ENCODE results near the gene LHX2. TPM values are rescaled to one million over a fixed set of nuclear protein-coding genes. Genes with fewer than 3 reads are reported as not detected.
A peak's percentile ranks its signal among the peaks of the same experiment; 100 is the strongest.

LHX2 gene
- total and polyA plus RNA-seq, 2 of the 4 experiments (the other 2 are of a cell fraction), result not detected

DNA sequence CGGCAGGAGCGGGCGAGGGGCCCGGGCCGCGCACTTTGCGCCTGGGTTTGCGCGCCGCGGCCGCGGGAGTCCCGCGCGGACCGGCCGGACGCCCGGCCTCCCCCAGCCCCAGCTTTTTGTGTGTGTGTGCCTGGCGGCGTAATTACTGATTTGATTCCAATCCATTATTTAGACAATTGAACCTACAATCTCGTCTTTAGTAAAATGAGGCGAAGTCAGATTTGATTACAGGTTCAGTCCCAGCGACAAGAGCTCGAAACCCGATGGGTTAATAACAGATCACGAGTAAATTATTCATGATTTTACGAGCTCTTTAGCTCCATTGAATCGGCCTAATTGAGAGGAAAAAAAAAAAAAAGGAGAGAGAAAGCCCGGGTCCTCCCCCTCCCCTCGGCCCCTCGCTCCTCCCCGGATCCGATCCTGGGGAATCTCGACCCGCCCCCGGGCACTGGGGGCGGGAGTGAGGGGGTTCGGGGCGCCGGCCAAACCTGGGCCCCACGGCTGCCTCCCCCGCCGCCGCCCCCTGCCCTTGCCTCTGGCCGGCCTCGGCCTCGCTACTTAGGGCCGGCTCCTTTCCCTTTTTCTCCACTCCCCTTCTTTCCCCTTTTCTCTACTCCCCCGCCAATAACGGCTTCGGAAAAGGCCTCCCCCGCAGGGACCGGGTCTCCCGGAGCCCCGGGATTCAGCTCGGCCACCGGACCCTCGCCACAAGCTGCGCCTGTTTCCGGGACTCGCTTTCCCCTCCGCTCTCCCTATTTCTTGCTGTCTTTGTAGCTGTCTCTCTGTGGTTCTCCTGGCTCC, 6.6 kb downstream of the LHX2 start:
- H3K9ac ChIP-seq (ENCODE audit: low read depth, low read length), result no peak overlapping the region
- H2AK9ac ChIP-seq (replicated peaks; ENCODE audit: low read depth, low read length, poor library complexity), result no peak overlapping the region
- no peak overlapping the region; the same call in 1 of the 2 replicates for H3K23ac ChIP-seq (ENCODE audit: low read depth, low read length)
- H3K9me3 ChIP-seq (ENCODE audit: control insufficient read depth, insufficient read depth, low read length), result peaks cover 14% of the 10 kb centered on the region
- H2AK5ac ChIP-seq (ENCODE audit: low read depth, low read length), result no peak overlapping the region
- H3K4me3 ChIP-seq (ENCODE audit: insufficient read depth, low read depth, low read length), result no peak overlapping the region; the same call in 1 of the 2 replicates
- 0 out of 2 replicates have a peak, but pooled peaks cover 2% of the 10 kb centered on the region for H3K9me1 ChIP-seq (ENCODE audit: insufficient read depth, low read length)
- H2BK20ac ChIP-seq (ENCODE audit: low read depth, low read length), result no peak overlapping the region
- ChIA-PET POLR2A (ENCODE audit: unreplicated experiment) (no interaction called here), CTCF (no interaction called here)
- H2BK15ac ChIP-seq (ENCODE audit: low read depth, low read length), result no peak overlapping the region
- peak overlapping the region; percentile 51; the same call in 1 of the 2 replicates for H3K4me2 ChIP-seq (ENCODE audit: low read depth, low read length)
- ATAC-seq (ENCODE audit: low read depth) (no peak), DNase-seq (no peak)
- H2AFZ ChIP-seq (replicated peaks; ENCODE audit: low read length, poor library complexity), result no peak overlapping the region
- no peak overlapping the region for H3K18ac ChIP-seq (ENCODE audit: low read depth, low read length)
- H3K79me1 ChIP-seq (ENCODE audit: low read depth in 1 of 2, low read length in 2 of 2), result no peaks in the 10 kb centered on the region
- dilution Hi-C loops (cut with HindIII; ENCODE audit: low sequenced_read_pairs, unreplicated experiment), result no loop called here
- H3K14ac ChIP-seq (replicated peaks; ENCODE audit: low read depth, low read length), result no peak overlapping the region
- WGBS, 2 experiments (ENCODE audit: extremely low coverage in 2 of 2, insufficient read length in 1 of 2), result 2% methylated on average over 13 of the region's 64 CpGs; no CpG with 5 or more reads in 1 of the 2 experiments
- no peaks in the 10 kb centered on the region for H3K36me3 ChIP-seq (ENCODE audit: control insufficient read depth, insufficient read depth, low read length)
- in situ Hi-C loops (cut with MboI; ENCODE audit: low sequenced_read_pairs), result no loop called here
- TF ChIP-seq, protein P1, sequence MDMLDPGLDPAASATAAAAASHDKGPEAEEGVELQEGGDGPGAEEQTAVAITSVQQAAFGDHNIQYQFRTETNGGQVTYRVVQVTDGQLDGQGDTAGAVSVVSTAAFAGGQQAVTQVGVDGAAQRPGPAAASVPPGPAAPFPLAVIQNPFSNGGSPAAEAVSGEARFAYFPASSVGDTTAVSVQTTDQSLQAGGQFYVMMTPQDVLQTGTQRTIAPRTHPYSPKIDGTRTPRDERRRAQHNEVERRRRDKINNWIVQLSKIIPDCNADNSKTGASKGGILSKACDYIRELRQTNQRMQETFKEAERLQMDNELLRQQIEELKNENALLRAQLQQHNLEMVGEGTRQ (IDR thresholded peaks at IDR 0.05; ENCODE audit: low read depth, low read length), result no peak
- TF ChIP-seq RCOR1 (IDR thresholded peaks at IDR 0.05; ENCODE audit: insufficient replicate concordance, low read length) (no peak), RAD21 (IDR thresholded peaks at IDR 0.05; ENCODE audit: low read length) (no peak), NFE2L2 (IDR thresholded peaks at IDR 0.05; ENCODE audit: low read depth, low read length) (no peak), MXI1 (IDR thresholded peaks at IDR 0.05; ENCODE audit: borderline replicate concordance, low read depth, low read length) (no peak)
- TF ChIP-seq, protein P2, sequence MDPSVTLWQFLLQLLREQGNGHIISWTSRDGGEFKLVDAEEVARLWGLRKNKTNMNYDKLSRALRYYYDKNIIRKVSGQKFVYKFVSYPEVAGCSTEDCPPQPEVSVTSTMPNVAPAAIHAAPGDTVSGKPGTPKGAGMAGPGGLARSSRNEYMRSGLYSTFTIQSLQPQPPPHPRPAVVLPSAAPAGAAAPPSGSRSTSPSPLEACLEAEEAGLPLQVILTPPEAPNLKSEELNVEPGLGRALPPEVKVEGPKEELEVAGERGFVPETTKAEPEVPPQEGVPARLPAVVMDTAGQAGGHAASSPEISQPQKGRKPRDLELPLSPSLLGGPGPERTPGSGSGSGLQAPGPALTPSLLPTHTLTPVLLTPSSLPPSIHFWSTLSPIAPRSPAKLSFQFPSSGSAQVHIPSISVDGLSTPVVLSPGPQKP (IDR thresholded peaks at IDR 0.05; ENCODE audit: borderline replicate concordance, low read depth, low read length), result no peak
- TF ChIP-seq, protein P3, sequence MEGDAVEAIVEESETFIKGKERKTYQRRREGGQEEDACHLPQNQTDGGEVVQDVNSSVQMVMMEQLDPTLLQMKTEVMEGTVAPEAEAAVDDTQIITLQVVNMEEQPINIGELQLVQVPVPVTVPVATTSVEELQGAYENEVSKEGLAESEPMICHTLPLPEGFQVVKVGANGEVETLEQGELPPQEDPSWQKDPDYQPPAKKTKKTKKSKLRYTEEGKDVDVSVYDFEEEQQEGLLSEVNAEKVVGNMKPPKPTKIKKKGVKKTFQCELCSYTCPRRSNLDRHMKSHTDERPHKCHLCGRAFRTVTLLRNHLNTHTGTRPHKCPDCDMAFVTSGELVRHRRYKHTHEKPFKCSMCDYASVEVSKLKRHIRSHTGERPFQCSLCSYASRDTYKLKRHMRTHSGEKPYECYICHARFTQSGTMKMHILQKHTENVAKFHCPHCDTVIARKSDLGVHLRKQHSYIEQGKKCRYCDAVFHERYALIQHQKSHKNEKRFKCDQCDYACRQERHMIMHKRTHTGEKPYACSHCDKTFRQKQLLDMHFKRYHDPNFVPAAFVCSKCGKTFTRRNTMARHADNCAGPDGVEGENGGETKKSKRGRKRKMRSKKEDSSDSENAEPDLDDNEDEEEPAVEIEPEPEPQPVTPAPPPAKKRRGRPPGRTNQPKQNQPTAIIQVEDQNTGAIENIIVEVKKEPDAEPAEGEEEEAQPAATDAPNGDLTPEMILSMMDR (conservative IDR thresholded peaks at IDR 0.05; ENCODE audit: low read depth, low read length), result no peak
- no peak overlapping the region for H4K91ac ChIP-seq (ENCODE audit: insufficient read depth, low read depth, low read length)
- H3K4ac ChIP-seq (ENCODE audit: low read depth, low read length), result no peak overlapping the region
- no peak overlapping the region for H2BK120ac ChIP-seq (ENCODE audit: low read depth, low read length)
- no peak overlapping the region for H3K27ac ChIP-seq (ENCODE audit: insufficient read depth, low read length)
- intact Hi-C loops (cut with micrococcal nuclease), result no loop called here
- H3K4me1 ChIP-seq (ENCODE audit: control insufficient read depth, insufficient read depth, low read length), result no peaks in the 10 kb centered on the region; the same call in 1 of the 2 replicates
- H4K8ac ChIP-seq (ENCODE audit: low read depth in 2 of 2, low read length in 2 of 2), result no peak overlapping the region
- H3K27me3 ChIP-seq (ENCODE audit: control insufficient read depth, insufficient read depth, low read length), result peaks cover 98% of the 10 kb centered on the region
- no peak overlapping the region for H4K5ac ChIP-seq (ENCODE audit: low read depth, low read length)
- H4K20me1 ChIP-seq (ENCODE audit: insufficient read depth, low read length), result peaks cover 14% of the 10 kb centered on the region; the same call in 1 of the 2 replicates
- no peak overlapping the region for H3K56ac ChIP-seq (ENCODE audit: extremely low read depth, insufficient read depth, low read length)
- no TSS peak for BruUV-seq (replicated peaks)
- no peak overlapping the region for H2BK5ac ChIP-seq (ENCODE audit: low read depth, low read length, poor library complexity, severe bottlenecking)
